Thyroid gland (tissue), 4 donors: Measurements from ENCODE around the gene BCAS3. TPM values are rescaled to one million over a fixed set of nuclear protein-coding genes. Genes with fewer than 3 reads are reported as not detected.

ENCODE experiments used
- DNase-seq, 2 donors: peaks; one replicate each; pipeline ENCODE4 v3.0.0-alpha.2; 2019
- H3K27ac ChIP-seq, 3 donors: fragments of 200-600 bp; sonication (generic); 1 replicate in 2 of 3; 2 replicates in 1 of 3; pipeline ENCODE4 v1.5.1; 2016 to 2019; ENCODE audit warnings: mild to moderate bottlenecking in 1 of 3, moderate library complexity in 1 of 3
- H3K27me3 ChIP-seq: fragments of 200-600 bp; sonication (generic); one replicate; pipeline ENCODE4 v1.5.1; 2019
- H3K36me3 ChIP-seq, 2 donors: fragments of 200-600 bp; sonication (generic); one replicate each; pipeline ENCODE4 v1.5.1; 2016 to 2019
- H3K4me1 ChIP-seq, 2 donors: fragments of 200-600 bp; sonication (generic); one replicate each; pipeline ENCODE4 v1.5.1; 2017 to 2019
- H3K4me3 ChIP-seq, 3 donors: fragments of 200-600 bp; sonication (generic); replicated peaks in 1 of 3; 1 replicate in 2 of 3; 2 replicates in 1 of 3; pipeline ENCODE4 v1.5.1; 2016; ENCODE audit warnings: mild to moderate bottlenecking in 1 of 3
- H3K9me3 ChIP-seq: fragments of 200-600 bp; sonication (generic); one replicate; pipeline ENCODE4 v1.5.1; 2017
- CTCF ChIP-seq, 6 experiments: fragments of 200-600 bp in 3 of 6; fragments of 450-650 bp in 3 of 6; sonication (generic) in 3 of 6; IDR thresholded peaks; one replicate each; pipeline ENCODE4 v1.5.1; 2016 to 2019; ENCODE audit warnings: antibody characterized with exemption in 6 of 6, mild to moderate bottlenecking in 2 of 6, inconsistent platforms in 1 of 6, moderate library complexity in 1 of 6
- POLR2A ChIP-seq, 2 donors: fragments of 450-650 bp; IDR thresholded peaks; one replicate each; pipeline ENCODE4 v1.6.1; 2017; ENCODE audit warnings: antibody characterized with exemption in 2 of 2, mild to moderate bottlenecking in 2 of 2, moderate library complexity in 1 of 2
- WGBS, 2 donors: methylation state at CpG; one replicate each; pipeline ENCODE4 v1.1.5; 2017; 5-methylcytosine and 5-hydroxymethylcytosine counted together
- intact Hi-C: fragments of 100-400 bp; cut with DNase I; formaldehyde crosslinking; loops from one replicate; pipeline ENCODE4 v1.15.1; 2023
- total RNA-seq, 4 donors: library from RNA; depleted of rRNA; stranded (reverse); fragments of >200 nt; gene quantifications; one replicate each; pipeline ENCODE4 v1.2.3, GENCODE V29; 2016

Gene BCAS3
- total RNA-seq, 4 donors from 2014 or later: 41.8 to 78.7 (median 51.6) TPM

- WGBS, 2 donors: 91% methylated on average over 6 of the region's 6 CpGs
- H3K4me1 ChIP-seq: no peaks in the 10 kb centered on the region
- no peaks in the 10 kb centered on the region for H3K9me3 ChIP-seq
- H3K36me3 ChIP-seq: no peaks in the 10 kb centered on the region
- no peak for DNase-seq
- H3K4me3 ChIP-seq: no peak overlapping the region
- H3K27me3 ChIP-seq: no peaks in the 10 kb centered on the region
- intact Hi-C loops: no loop called here
- H3K27ac ChIP-seq: no peak overlapping the region
- no peak for TF ChIP-seq POLR2A (IDR thresholded peaks at IDR 0.05)
- TF ChIP-seq CTCF (IDR thresholded peaks at IDR 0.05): no peak
These were observed 167.4 kb downstream of the BCAS3 start for GRCh38 chr17:60845012-60845411.

- 91 to 93% methylated on average over 1 of the region's 1 CpG for WGBS, 2 donors
- intact Hi-C loops: no loop called here
These were observed 168.5 kb downstream of the BCAS3 start for GRCh38 chr17:60846175-60846574.

GRCh38 chr17:60851181-60851580, 173.5 kb downstream of the BCAS3 start:
- Histone ChIP-seq H3K27ac (no peak overlapping the region), H3K27me3 (no peaks in the 10 kb centered on the region), H3K36me3 (no peaks in the 10 kb centered on the region), H3K9me3 (no peaks in the 10 kb centered on the region), H3K4me1 (no peaks in the 10 kb centered on the region), H3K4me3 (no peak overlapping the region)
- TF ChIP-seq CTCF (IDR thresholded peaks at IDR 0.05): no peak
- no peak for TF ChIP-seq POLR2A (IDR thresholded peaks at IDR 0.05)
- 85% methylated on average over 17 of the region's 17 CpGs for WGBS, 2 donors
- intact Hi-C loops: no loop called here
- DNase-seq: no peak

More at GRCh38 chr17:60846175-60846574, 168.5 kb downstream of the BCAS3 start:
- DNase-seq: no peak
- TF ChIP-seq POLR2A (IDR thresholded peaks at IDR 0.05): no peak
- TF ChIP-seq CTCF (IDR thresholded peaks at IDR 0.05): no peak
- H3K4me1 ChIP-seq: no peaks in the 10 kb centered on the region
- no peak overlapping the region for H3K4me3 ChIP-seq
- no peak overlapping the region for H3K27ac ChIP-seq
- H3K36me3 ChIP-seq: no peaks in the 10 kb centered on the region
- no peaks in the 10 kb centered on the region for H3K9me3 ChIP-seq
- no peaks in the 10 kb centered on the region for H3K27me3 ChIP-seq

GRCh38 chr17:60857556-60858080, 180.0 kb downstream of the BCAS3 start:
- H3K4me3 ChIP-seq: no peak overlapping the region
- DNase-seq: no peak
- intact Hi-C loops: no loop called here
- 90 to 91% methylated on average over 6 of the region's 6 CpGs for WGBS, 2 donors
- H3K27me3 ChIP-seq: no peaks in the 10 kb centered on the region
- no peak for TF ChIP-seq CTCF (IDR thresholded peaks at IDR 0.05)
- TF ChIP-seq POLR2A (IDR thresholded peaks at IDR 0.05): no peak
- H3K27ac ChIP-seq: no peak overlapping the region
- no peaks in the 10 kb centered on the region for H3K9me3 ChIP-seq
- H3K4me1 ChIP-seq: no peaks in the 10 kb centered on the region
- no peaks in the 10 kb centered on the region for H3K36me3 ChIP-seq

GRCh38 chr17:60862482-60862881, 184.8 kb downstream of the BCAS3 start:
- Histone ChIP-seq H3K4me3 (no peak overlapping the region), H3K27me3 (no peaks in the 10 kb centered on the region), H3K27ac (no peak overlapping the region), H3K36me3 (no peaks in the 10 kb centered on the region), H3K9me3 (no peaks in the 10 kb centered on the region), H3K4me1 (no peaks in the 10 kb centered on the region)
- intact Hi-C loops: no loop called here
- TF ChIP-seq CTCF (IDR thresholded peaks at IDR 0.05) (no peak), POLR2A (IDR thresholded peaks at IDR 0.05) (no peak)
- DNase-seq: no peak
